SU-DHL-6 (cell line): Measurements from ENCODE around the gene MOB3A.

Source experiments
- H2AFZ ChIP-seq: fragments of 200-600 bp; sonication (generic); 2 replicates; pipeline ENCODE4 v1.6.1; 2014; ENCODE audit warnings: low read depth, mild to moderate bottlenecking, moderate library complexity, mixed read lengths, antibody characterized with exemption, low read length; ENCODE audit not compliant: severe bottlenecking
- H3F3A ChIP-seq: fragments of 200-600 bp; shearing (Covaris generic); 2 replicates; pipeline ENCODE4 v1.6.0; 2016; ENCODE audit warnings: antibody characterized with exemption, mild to moderate bottlenecking; ENCODE audit not compliant: insufficient read depth
- H3K27ac ChIP-seq: fragments of 200-600 bp; sonication (generic); 2 replicates; pipeline ENCODE4 v1.5.1; 2016; ENCODE audit warnings: low read depth, mild to moderate bottlenecking, low read length, moderate library complexity, mixed read lengths
- H3K27me3 ChIP-seq: fragments of 200-600 bp; sonication (generic), shearing (Covaris generic); 2 replicates; pipeline ENCODE4 v1.6.0; 2014; ENCODE audit warnings: mild to moderate bottlenecking, low read length
- H3K36me3 ChIP-seq: fragments of 200-600 bp; sonication (generic); 2 replicates; pipeline ENCODE4 v1.6.1; 2014; ENCODE audit warnings: mild to moderate bottlenecking, low read length, mixed read lengths
- H3K4me2 ChIP-seq: fragments of 300-600, 200-600 bp; shearing (Covaris generic), sonication (generic); 2 replicates; pipeline ENCODE4 v1.6.0; 2014; ENCODE audit warnings: low read length, low read depth, mild to moderate bottlenecking; ENCODE audit not compliant: poor library complexity, severe bottlenecking
- H3K4me3 ChIP-seq: fragments of 200-600 bp; sonication (generic); 2 replicates; pipeline ENCODE4 v1.5.1; 2014; ENCODE audit warnings: antibody characterized with exemption, low read length, mild to moderate bottlenecking, mixed read lengths; ENCODE audit not compliant: insufficient read depth, poor library complexity, severe bottlenecking
- H3K79me2 ChIP-seq: fragments of 200-600 bp; sonication (generic); 2 replicates; pipeline ENCODE4 v1.6.1; 2014; ENCODE audit warnings: mild to moderate bottlenecking, low read length, moderate library complexity; ENCODE audit not compliant: insufficient read depth
- H3K9ac ChIP-seq: fragments of 200-600 bp; sonication (generic); 2 replicates; pipeline ENCODE4 v1.7.0; 2014; ENCODE audit warnings: mild to moderate bottlenecking, low read length
- H3K9me2 ChIP-seq: fragments of 200-600 bp; sonication (generic); replicated peaks from 2 replicates; pipeline ENCODE4 v1.6.1; 2014; ENCODE audit warnings: low read length; ENCODE audit not compliant: insufficient read depth
- H3K9me3 ChIP-seq: fragments of 200-600 bp; sonication (generic); 2 replicates; pipeline ENCODE4 v1.6.1; 2014; ENCODE audit warnings: low read length, mixed read lengths; ENCODE audit not compliant: insufficient read depth
- H4K20me1 ChIP-seq: fragments of 200-600 bp; sonication (generic); 2 replicates; pipeline ENCODE4 v1.6.1; 2014; ENCODE audit warnings: low read depth, mild to moderate bottlenecking, antibody characterized with exemption, low read length, moderate library complexity, mixed read lengths
- EZH2phosphoT487 ChIP-seq: fragments of 200-600 bp; sonication (generic), shearing (Covaris generic); conservative IDR thresholded peaks from 2 replicates; pipeline ENCODE4 v1.6.1; 2018; ENCODE audit warnings: mild to moderate bottlenecking, antibody characterized with exemption, low read length, moderate library complexity, mixed read lengths
- TF ChIP-seq, protein P1 (sequence below): fragments of 200-600 bp; sonication (generic); IDR thresholded peaks from one replicate; pipeline ENCODE4 v1.5.1; 2017; ENCODE audit warnings: antibody characterized with exemption, mild to moderate bottlenecking, low read length, moderate library complexity; ENCODE audit not compliant: insufficient read depth, poor library complexity, severe bottlenecking

The MOB3A gene

DNA sequence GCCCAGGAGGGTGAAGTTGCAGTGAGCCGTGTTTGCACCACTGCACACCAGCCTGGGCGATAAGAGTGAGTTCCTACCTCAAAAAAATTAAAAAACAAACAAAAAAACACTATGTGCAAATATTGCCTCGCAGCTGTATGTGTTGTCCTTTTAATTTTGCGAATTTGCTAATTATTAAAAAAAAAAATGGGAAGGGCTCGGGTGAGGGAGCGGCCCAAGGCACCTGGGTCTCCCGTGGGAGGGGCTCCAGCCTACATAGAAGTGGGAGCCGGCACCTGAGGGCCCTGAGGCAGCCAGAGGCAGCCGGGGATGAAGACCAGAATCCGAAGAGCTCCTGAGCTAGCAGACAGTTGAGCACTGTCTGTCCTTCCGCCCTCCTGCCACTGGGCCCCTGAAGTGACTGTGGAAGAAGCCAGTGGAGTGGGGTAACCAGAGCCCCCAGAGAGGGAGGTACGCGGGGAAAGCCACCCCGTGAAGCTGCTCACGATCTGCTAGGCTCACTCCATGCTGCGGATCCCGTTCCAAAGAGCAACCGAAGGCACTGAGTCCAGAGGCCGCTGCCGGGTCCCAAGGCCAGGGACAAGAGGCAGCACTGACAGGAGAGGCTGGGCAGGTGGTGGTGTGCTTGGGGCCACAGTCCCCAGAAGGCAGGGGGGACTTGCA lies 7.0 kb upstream of the MOB3A start:
- TF ChIP-seq, protein P1, sequence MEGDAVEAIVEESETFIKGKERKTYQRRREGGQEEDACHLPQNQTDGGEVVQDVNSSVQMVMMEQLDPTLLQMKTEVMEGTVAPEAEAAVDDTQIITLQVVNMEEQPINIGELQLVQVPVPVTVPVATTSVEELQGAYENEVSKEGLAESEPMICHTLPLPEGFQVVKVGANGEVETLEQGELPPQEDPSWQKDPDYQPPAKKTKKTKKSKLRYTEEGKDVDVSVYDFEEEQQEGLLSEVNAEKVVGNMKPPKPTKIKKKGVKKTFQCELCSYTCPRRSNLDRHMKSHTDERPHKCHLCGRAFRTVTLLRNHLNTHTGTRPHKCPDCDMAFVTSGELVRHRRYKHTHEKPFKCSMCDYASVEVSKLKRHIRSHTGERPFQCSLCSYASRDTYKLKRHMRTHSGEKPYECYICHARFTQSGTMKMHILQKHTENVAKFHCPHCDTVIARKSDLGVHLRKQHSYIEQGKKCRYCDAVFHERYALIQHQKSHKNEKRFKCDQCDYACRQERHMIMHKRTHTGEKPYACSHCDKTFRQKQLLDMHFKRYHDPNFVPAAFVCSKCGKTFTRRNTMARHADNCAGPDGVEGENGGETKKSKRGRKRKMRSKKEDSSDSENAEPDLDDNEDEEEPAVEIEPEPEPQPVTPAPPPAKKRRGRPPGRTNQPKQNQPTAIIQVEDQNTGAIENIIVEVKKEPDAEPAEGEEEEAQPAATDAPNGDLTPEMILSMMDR, result no peak
- TF ChIP-seq EZH2phosphoT487, result no peak
- H3K9me2 ChIP-seq, result no peaks in the 10 kb centered on the region
- peaks cover 10% of the 10 kb centered on the region for H3K79me2 ChIP-seq
- H2AFZ ChIP-seq, result no peak overlapping the region
- H3K4me2 ChIP-seq, result no peak overlapping the region
- H3K4me3 ChIP-seq, result no peak overlapping the region
- H3K9me3 ChIP-seq, result no peaks in the 10 kb centered on the region
- H3K9ac ChIP-seq, result no peak overlapping the region
- H4K20me1 ChIP-seq, result no peaks in the 10 kb centered on the region
- no peaks in the 10 kb centered on the region for H3F3A ChIP-seq
- no peak overlapping the region for H3K27ac ChIP-seq
- no peaks in the 10 kb centered on the region for H3K27me3 ChIP-seq
- 0 out of 2 replicates have a peak, but pooled peaks cover 8% of the 10 kb centered on the region for H3K36me3 ChIP-seq

DNA sequence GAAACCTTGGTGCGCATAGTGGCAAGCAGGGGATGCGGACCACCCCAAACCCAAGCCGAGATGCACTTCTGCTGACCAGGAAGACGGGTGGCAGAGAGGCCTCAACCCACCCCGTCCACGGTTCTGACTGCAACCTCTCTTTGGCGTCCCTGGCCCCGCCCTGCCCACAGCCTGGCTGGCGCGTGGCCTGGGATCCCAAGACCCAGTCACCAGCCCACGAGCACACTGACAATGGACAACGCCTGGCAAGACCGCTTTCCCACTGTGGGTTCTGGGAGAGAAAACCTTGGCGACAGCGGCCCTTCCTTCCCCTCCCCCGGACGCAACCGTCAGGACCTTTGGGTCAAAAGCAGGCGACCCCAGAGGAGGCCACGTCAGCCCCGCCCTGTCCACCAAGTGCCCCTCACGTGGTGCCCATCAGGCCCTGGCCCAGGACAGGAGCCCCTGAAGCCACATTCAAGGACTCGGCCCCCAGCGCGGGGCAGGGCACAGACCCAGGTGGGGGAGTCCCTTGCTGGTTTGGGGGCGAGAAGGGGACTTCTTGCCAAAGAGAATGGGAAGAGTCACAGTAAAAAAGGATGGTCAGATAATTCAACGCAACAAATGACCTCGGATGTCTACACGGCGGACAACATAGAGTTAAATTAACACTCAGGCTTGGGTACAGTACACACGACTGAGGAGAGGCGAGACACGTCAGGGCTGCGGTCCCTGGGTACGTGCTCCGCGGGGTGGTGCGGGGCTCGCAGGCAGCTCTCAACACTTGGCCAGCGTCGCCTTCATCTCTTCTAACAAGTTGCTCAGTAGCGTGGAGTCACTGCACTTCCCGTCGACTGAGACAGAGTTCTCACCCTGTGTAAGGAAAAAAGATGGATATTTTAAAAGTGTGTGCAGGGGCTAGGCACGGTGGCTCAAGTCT lies 5.5 kb upstream of the MOB3A start:
- Histone ChIP-seq H3F3A (no peaks in the 10 kb centered on the region), H3K36me3 (0 out of 2 replicates have a peak, but pooled peaks cover 8% of the 10 kb centered on the region), H3K79me2 (peaks cover 10% of the 10 kb centered on the region), H3K9ac (no peak overlapping the region), H3K4me2 (no peak overlapping the region), H3K9me2 (no peaks in the 10 kb centered on the region), H3K9me3 (no peaks in the 10 kb centered on the region), H4K20me1 (no peaks in the 10 kb centered on the region), H3K27me3 (no peaks in the 10 kb centered on the region), H3K27ac (no peak overlapping the region), H3K4me3 (no peak overlapping the region), H2AFZ (no peak overlapping the region)
- TF ChIP-seq EZH2phosphoT487, result no peak
- TF ChIP-seq, protein P1, result no peak

DNA sequence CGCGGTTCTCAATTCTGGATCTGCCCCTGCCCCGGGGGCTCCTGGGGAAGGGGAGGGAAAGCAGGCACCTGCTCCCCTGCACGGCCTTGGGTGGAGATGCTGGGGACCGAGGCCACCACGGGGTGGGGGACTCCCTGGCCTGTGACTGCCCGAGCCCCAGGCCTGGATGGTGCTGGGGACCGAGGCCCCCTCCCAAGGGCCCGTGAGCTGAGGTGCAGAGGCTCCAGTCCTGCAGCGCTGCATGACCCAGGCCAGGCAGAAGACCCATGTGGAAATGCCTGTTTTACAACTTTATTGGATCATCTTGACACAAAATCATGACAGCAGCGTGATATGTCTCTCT lies 4.6 kb upstream of the MOB3A start:
- no peak overlapping the region for H3K4me2 ChIP-seq
- H3K9ac ChIP-seq, result no peak overlapping the region
- no peak overlapping the region for H3K27ac ChIP-seq
- TF ChIP-seq, protein P1, result no peak
- no peak for TF ChIP-seq EZH2phosphoT487
- H3K27me3 ChIP-seq, result no peaks in the 10 kb centered on the region
- no peak overlapping the region for H3K4me3 ChIP-seq
- no peaks in the 10 kb centered on the region for H3K9me3 ChIP-seq
- H3K9me2 ChIP-seq, result no peaks in the 10 kb centered on the region
- H3F3A ChIP-seq, result no peaks in the 10 kb centered on the region
- no peaks in the 10 kb centered on the region for H4K20me1 ChIP-seq
- H3K79me2 ChIP-seq, result peaks cover 14% of the 10 kb centered on the region
- no peak overlapping the region for H2AFZ ChIP-seq
- H3K36me3 ChIP-seq, result 0 out of 2 replicates have a peak, but pooled peaks cover 3% of the 10 kb centered on the region
